HG03039 (cell line): ENCODE results near the gene ARMH1.
A peak's percentile ranks its signal among the peaks of the same experiment; 100 is the strongest.
"Not testable (repeated sequence)": the region's sequence is repeated elsewhere in the genome, so short reads cannot be mapped to it uniquely, and the experiment has no call there.

Experiments used
- ATAC-seq: cut with Tn5 transposase; IDR thresholded peaks from one replicate; pipeline ENCODE4 v1.9.1; 2021; ENCODE audit warnings: mild to moderate bottlenecking, moderate library complexity; ENCODE audit not compliant: unreplicated experiment

ARMH1 gene

DNA sequence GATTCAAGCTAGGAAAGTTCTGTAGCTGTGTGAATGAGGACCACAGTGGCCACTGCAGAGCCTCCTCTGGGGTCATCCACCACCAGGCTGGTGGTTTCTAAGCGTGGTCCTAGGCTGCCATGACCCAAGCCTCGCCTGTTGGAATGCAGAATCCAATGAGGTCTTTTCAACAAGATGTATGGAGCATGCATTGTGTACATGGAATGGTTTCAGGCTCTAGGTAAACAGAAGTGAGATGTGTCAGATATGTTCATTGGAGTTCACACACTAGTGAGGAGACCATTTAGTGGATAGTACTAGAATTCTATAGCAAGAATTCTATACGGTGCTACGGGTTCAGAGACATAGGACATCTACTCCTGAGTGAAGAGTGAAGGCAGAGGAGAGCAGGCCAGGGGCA lies 45.8 kb downstream of the ARMH1 start:
- ATAC-seq = no peak

DNA sequence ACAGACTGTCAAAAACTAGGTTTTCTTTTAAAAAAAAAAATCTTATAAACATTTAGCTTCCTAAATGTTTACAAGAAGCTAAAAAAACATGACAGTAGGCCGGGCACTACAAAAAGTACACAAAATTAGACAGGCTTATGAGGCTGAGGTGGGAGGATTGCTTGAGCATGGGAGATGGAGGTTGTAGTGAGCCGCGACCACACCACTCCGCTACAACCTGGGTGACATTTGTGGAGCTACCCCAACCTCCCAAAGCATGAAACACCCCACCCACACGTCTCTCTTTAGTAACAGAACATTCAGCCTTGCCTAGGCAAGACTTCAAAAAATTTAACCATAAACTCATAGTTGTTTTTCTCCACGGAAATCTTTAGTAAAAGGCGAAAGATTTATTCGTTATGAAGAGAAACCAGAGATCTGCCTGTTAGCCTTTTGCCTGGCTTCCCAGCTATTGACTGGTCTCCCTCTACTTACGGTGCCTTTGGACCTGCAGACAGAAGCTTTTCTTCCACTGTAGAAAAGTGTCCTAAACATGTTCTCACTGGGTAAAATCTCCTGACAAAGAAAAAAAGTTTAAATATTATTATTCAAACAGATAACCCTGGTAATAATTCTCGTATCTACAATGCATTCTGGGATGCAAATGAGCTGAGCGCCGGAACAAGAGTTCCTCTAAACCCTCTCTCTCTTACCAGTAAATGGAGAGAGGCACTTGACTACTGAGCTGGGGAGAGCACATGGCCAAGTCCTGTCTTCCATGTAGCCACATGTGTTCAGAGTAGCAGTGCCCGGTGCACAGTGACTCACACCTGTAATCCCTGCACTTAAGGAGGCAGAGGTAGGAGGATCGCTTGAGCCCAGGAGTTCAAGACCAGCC lies 47.2 kb downstream of the ARMH1 start:
- ATAC-seq = peak; percentile 58

DNA sequence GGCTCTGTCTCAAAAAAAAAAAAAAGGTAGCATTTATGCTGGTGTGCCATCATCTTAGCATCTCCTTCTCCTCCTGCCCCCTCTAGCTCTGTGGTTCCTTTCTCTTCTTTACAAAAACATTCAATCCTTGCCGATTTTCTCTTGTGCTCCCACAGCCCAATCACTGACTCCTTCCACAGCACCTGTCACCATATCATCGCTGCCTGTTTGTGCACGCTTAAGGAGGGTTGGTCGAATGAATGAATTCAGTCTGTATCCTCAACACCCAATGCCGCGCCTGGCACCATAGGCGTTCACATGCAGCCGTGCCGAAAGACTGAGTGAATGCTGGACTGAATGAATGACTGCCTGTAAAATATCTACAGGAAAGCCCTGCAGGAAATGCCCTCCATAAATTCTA lies 48.5 kb downstream of the ARMH1 start:
- ATAC-seq = no peak

DNA sequence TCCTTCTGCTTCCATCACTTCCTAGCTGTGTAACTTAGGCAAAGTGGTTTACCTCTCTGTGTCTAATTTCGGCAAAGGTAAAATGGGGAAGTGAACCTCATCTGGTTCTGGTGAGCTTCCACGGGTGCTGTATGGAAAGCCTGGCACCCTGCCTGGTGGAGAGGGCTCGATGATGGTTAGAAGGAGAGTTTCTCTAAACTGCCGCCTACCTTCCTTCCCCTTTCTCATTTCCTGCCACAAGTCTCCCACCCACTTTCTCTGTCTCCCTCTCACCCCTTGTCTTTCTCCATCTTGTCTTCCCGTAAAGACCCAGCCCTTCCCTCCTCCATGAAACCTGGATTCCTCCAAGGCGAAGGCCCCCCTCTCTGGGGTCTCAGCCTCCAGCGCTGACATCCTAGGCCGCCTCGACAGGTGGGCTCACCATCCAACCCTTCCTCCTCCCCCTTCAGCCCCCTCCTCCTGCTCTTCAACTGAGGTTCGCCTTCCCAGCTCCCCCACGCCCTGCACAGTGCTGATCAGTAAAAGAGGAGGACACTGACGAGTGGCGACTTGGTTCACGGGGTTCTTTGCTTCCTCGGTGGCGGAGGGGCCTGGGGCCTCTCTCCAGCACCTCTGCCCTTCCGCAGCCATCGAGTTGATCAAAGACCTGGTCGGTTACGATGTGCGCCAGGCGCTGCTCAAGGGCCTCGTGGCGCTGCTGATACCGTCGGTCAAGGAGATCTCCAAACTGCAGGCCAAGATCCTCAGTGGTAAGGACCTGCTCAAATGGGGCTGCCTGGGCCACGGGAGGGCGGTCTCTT lies 49.2 kb downstream of the ARMH1 start:
- no peak for ATAC-seq

DNA sequence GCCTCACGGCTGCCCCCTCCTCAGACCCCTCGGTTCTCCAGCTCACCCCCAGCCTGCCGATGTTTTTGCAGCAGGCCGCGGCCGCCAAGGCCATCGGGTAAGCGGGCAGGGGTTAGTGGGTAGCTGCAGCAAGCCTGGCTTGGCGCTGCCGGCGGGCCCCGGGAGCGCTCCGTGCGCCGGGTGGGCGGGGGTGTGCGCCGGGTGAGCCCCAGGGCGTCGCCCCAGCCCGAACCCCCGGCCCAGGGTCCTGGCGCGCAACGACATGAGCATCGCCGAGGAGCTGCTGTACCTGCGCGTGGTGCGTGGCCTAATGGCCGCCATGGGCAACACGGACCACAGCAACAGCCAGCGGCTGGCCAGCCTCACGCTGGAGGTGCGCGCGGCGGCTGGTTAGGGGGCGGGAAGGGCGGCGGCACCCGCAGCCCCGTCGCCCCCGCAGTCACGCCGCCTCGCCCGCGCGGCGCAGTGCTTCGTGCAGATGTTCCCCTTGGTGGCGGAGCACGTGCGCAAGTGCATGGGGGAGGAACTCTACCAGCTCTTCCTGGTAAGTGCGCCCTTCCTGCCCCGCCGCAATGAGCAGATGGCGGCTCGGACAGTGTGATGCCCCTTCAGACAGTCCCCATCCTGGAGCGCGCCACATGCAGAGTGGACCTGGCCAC lies 49.9 kb downstream of the ARMH1 start:
- no peak for ATAC-seq

DNA sequence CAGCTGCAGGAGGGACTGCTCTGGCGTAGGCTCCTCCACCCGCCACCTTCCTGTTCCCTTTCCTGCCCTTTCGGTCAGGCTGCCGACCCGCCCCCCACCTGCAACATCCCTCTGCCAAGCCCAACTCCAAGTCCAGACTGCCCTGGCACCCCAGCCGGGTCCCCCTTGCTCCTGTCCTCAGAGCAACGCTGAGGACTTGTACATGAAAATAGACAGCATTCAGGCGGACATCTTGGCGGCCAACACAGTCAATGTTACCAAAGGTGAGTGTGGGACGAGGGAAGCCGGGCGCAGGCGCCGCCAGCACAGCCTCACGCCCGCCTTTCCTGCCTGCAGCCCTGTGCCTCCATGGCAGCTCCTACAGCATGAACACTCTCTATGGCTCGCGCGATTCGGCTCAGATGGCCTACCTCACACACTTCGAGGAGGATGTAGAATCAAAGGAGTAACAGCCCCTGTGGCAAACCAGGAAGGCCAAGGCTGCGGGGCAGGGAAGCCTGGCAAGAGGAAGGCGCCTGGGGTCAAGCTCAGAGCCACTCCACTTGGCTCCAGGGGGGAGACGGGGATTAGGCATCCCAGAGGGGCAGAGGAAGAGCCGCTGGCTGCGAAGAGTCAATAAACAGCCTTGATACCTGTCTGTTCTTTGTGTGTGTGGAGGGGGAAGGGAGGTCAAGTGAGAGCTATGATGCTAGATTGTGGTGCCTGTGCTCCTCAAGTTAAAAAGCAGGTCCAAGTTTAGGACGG lies 50.6 kb downstream of the ARMH1 start:
- no peak for ATAC-seq

DNA sequence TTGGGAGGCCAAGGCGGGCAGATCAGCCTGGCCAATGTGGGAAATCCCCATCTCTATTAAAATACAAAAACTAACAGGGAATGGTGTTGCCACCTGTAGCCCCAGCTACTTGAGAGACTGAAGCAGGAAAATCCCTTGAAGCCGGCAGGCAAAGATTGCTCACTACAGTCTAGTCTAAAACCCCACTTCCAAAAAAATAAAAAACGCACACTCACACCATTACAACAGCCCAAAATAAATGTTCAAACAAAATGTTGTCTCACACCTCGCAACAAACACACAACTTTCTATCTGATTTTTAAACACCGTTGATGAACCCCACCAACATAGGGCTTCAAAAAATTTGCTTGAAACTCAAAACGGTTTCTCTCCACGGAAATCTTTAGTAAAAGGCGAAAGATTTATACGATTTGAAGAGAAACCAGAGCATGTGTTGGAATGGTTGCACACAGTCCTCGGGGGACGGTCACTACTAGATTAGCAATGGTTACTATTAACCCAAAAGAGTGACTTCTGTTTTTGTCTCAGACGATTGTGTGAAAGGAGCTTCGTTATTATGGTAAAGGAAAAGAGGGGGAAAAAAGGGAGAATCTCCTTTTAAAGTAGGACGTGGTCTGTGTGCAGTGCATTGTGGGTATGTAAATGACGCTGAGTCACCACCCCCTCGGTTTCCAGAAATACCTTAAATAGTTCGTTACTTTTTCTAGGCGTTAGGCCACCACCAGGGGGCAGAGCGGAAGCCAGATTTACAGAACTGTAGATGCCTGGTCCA lies 56.4 kb downstream of the ARMH1 start, which contains the start of gene RNU5D-1:
Gene RNU5D-1, minus strand, starts transcription at position 430 of the 772 bp plus-strand sequence.
- peak; percentile 63 for ATAC-seq

DNA sequence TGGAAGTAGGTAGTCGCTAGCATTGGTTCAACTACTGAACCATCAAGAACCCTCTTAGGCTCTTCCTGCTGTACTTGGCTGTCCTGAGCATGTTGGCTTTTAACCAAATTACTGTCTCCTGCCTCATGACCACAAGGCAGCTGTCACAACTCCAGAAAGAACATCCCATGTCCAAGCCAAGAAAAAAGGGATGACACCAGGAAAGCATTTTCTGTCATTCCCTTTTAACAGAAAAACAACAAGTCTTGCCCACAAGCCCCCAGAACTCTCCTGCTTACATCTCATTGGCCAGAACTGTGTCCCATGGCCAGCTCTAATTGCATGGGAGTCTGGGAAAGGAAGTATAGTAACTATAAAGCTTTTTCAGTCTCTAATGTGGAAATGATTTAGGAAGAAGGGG lies 58.9 kb downstream of the ARMH1 start:
- ATAC-seq = no peak

DNA sequence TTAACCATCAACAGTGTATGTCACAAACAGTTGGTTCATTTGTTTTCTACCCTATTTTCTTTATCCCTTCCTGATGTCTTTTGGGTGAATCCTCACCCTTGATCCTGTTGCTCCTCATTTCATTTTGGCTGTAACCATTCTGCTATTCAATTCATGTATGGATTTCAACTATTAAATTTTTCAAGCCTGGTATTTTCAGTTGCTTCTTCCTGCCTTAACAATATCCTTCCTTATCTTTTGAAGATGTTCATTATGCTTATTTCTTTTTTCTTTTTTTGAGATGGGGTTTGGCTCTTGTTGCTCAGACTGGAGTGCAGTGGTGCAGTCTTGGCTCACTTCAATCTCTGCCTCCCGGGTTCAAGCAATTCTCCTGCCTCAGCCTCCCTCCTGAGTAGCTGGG lies 59.3 kb downstream of the ARMH1 start:
- no peak for ATAC-seq

DNA sequence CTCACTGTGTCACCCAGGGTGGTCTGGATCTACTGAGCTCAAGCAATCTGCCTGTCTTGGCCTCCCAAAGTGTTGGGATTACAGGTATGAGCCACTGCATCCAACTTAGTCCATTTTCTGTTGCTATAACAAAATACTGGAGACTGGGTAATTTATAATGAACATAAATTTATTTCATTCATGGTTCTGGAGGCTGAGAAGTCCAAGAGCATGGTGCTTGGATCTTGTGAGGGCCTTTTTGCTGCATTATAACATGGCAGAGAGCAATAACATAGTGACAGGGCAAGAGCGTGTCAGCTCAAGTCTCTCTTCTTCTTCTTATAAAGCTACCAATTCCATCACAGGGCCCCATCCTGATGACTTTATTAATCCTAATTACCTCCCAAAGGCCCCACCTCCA lies 61.5 kb downstream of the ARMH1 start:
- ATAC-seq = no peak

DNA sequence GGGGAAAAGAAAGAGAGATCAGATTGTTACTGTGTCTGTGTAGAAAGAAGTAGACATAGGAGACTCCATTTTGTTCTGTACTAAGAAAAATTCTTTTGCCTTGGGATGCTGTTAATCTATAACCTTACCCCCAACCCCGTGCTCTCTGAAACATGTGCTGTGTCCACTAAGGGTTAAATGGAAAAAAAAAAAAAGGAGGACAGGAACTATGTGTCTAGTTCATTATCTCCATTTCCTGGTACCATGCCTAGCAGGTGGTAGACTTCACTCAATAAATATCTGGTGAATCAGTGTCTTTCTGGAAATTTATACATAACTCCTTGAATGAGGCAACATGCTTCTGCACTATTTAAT lies 64.4 kb downstream of the ARMH1 start:
- ATAC-seq = not testable (repeated sequence)

DNA sequence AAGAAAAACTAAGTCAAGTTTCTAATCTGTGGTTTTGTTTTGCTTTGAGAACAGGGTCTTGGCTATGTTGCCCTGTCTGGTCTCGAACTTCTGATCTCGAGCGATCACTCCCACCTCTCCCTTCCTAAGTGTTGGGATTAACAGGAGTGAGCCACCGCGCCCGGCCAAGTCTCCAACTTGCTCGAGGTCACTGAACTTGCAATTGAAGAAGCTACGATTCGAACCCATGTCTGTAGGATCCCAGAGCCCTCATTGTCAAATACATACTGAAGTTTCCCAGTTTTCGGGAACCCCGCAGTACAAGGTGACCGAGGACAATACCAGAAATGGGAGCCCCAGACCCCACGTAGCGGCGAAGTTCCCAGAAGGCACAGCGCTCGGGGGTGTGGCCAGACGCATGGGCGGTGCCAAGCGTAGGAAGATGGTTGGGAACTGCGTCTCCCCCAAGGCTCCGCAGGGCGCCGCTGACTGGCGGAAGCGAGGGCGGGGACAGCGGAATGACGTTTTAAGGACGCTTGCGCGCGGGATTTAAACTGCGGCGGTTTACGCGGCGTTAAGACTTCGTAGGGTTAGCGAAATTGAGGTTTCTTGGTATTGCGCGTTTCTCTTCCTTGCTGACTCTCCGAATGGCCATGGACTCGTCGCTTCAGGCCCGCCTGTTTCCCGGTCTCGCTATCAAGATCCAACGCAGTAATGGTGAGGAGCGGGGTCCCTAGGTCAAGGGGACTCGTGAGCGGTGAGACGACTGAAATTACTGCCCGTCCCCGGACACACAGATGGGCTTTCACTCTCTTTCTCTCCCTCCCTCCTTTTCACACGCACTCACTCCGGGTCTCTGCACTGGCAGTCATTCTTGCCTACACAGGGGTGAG lies 65.0 kb downstream of the ARMH1 start, which contains the start of gene KIF2C:
Gene KIF2C, plus strand, starts transcription at position 531 of the 872 bp plus-strand sequence. Its CDS starts 96 bp downstream, at position 627.
- peak; percentile 94 for ATAC-seq

DNA sequence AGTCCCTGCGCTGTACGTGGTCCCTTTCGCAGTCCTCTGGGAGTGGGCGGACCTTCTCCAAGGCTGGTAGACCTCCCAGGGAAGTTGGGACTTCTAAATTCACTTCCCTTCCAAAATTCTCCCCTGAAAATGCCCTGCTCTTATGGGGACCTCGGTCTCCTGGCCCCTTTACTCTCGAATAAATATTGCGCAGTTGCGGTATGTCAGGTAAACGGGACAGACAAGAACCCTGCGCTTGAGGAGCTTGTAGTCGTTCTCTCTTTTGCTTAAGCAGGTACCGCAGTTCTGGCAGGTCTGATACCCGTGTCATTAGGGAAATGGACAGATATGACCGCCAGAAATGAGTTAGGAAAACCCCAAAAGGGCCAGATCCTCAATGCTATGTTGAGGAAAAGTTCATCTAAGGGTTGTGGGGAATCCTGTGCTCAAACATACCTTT lies 65.7 kb downstream of the ARMH1 start:
- ATAC-seq = no peak

DNA sequence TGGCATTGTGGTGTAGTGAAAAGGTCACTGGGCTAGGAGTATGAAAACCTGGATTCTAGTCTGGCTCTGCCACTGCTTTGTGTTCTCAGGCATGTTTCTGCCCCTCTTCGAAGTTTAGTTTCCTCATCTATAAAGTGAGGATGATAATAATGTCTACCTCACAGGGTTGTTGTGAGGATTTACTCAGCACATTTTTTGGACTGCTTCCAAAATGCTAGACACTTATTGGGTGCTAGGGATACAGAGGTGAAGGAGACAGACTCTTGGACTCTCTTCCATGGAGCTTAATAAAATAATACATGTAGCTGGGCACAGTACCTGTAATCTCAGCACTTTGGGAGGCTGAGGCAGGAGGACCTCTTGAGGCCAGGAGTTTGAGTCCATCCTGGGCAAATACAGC lies 68.7 kb downstream of the ARMH1 start:
- ATAC-seq = no peak

DNA sequence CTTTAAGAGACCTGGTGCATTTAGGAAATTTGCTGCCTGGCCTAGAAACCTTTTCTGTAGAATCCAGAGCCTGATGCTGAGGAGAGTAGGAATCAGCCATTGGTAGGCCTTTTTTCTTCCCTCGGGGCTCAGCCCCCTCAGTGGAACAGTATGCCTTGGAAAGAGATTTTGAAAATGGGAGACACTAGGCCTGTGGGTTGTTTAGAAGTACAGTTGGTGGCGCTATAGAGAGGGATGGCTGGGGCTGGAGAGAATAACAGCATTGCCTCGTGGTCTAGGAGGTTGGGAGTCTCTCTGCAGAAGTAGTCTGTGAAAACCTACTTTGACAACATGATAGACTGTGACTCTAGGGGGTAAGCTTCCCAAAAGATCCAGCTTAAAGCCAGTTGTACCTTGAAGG lies 73.4 kb downstream of the ARMH1 start:
- ATAC-seq = no peak

DNA sequence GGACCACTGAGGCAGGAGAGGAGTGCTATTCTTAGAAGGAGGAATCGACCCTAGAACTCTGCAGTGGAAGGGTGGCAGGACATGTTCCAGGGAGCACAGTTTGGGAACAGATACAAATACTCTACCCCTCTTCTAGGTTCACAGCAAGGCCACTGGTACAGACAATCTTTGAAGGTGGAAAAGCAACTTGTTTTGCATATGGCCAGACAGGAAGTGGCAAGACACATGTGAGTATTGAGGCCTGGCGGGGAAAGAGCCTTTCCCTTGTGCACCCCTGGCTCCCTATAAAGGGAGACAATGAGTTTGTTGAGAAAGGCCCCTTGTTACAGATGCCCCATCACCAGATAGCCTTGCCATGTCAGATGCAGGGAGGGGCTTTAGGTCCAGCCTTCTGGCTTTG lies 82.9 kb downstream of the ARMH1 start:
- no peak for ATAC-seq

DNA sequence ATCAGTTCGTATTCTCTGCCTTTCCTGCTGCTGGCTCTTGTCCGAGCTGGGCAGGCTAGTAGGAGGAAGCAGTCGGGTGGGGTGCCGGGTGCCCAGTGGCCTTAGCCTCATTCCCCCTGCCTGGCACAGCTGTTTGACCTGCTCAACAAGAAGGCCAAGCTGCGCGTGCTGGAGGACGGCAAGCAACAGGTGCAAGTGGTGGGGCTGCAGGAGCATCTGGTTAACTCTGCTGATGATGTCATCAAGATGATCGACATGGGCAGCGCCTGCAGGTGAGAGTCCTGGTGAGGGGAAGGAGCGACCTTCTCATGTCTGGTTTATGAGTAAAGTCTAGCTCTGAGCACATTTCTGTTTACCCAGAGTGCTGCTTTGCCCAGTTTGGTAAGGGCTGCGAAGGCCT lies 84.6 kb downstream of the ARMH1 start:
- no peak for ATAC-seq

DNA sequence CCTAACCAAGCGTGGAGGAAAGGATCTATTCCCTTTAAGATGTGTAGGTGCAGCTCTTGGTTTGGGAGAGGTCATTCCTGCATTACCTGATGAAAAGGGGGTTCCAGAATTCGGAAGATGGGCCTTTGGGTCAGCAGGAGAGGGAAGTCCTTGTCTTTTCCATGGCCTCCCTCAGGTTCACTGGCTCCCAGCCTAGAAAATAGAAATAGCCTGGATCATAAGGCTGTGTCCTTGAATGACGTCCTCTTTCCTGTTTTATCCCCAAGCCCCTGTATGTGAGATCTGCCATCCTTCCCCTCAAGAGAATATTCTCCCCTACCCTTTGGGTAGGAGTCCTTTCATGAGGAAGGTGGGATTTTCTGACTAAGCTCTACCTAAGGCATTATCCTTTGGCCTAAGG lies 86.4 kb downstream of the ARMH1 start:
- no peak for ATAC-seq

DNA sequence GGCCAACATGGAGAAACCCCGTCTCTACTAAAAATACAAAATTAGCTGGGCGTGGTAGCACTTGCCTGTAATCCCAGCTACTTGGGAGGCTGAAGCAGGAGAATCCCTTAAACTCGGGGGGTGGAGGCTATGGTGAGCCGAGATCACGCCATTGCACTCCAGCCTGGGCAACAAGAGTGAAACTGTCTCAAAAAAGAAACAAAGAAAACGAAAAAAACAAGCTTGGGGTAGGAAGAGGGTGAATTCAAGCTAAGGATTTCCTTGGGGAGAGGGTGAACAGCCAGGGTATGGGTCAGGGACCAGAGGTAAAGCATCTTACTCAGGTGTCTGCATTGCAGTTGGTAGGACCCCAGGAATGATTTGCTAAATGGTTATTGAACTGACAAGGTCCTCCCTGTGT lies 91.9 kb downstream of the ARMH1 start:
- not testable (repeated sequence) for ATAC-seq
